ENCODE measurements around the gene CREBRF. TPM values are rescaled to one million over a fixed set of nuclear protein-coding genes. Genes with fewer than 3 reads are reported as not detected.

The CREBRF gene
- total and polyA plus RNA-seq, 2 experiments from 2014 or later, result 2.0 to 3.5 TPM

GRCh38 chr5:173047838-173048105 lies 8.4 kb upstream of the CREBRF start (continued):
- no peak for TF ChIP-seq EZH2 (IDR thresholded peaks at IDR 0.05; ENCODE audit: low read depth, unreplicated experiment)
- TF ChIP-seq POLR2AphosphoS5 (IDR thresholded peaks at IDR 0.05; ENCODE audit: low read depth), result no peak
- TF ChIP-seq, protein P1, sequence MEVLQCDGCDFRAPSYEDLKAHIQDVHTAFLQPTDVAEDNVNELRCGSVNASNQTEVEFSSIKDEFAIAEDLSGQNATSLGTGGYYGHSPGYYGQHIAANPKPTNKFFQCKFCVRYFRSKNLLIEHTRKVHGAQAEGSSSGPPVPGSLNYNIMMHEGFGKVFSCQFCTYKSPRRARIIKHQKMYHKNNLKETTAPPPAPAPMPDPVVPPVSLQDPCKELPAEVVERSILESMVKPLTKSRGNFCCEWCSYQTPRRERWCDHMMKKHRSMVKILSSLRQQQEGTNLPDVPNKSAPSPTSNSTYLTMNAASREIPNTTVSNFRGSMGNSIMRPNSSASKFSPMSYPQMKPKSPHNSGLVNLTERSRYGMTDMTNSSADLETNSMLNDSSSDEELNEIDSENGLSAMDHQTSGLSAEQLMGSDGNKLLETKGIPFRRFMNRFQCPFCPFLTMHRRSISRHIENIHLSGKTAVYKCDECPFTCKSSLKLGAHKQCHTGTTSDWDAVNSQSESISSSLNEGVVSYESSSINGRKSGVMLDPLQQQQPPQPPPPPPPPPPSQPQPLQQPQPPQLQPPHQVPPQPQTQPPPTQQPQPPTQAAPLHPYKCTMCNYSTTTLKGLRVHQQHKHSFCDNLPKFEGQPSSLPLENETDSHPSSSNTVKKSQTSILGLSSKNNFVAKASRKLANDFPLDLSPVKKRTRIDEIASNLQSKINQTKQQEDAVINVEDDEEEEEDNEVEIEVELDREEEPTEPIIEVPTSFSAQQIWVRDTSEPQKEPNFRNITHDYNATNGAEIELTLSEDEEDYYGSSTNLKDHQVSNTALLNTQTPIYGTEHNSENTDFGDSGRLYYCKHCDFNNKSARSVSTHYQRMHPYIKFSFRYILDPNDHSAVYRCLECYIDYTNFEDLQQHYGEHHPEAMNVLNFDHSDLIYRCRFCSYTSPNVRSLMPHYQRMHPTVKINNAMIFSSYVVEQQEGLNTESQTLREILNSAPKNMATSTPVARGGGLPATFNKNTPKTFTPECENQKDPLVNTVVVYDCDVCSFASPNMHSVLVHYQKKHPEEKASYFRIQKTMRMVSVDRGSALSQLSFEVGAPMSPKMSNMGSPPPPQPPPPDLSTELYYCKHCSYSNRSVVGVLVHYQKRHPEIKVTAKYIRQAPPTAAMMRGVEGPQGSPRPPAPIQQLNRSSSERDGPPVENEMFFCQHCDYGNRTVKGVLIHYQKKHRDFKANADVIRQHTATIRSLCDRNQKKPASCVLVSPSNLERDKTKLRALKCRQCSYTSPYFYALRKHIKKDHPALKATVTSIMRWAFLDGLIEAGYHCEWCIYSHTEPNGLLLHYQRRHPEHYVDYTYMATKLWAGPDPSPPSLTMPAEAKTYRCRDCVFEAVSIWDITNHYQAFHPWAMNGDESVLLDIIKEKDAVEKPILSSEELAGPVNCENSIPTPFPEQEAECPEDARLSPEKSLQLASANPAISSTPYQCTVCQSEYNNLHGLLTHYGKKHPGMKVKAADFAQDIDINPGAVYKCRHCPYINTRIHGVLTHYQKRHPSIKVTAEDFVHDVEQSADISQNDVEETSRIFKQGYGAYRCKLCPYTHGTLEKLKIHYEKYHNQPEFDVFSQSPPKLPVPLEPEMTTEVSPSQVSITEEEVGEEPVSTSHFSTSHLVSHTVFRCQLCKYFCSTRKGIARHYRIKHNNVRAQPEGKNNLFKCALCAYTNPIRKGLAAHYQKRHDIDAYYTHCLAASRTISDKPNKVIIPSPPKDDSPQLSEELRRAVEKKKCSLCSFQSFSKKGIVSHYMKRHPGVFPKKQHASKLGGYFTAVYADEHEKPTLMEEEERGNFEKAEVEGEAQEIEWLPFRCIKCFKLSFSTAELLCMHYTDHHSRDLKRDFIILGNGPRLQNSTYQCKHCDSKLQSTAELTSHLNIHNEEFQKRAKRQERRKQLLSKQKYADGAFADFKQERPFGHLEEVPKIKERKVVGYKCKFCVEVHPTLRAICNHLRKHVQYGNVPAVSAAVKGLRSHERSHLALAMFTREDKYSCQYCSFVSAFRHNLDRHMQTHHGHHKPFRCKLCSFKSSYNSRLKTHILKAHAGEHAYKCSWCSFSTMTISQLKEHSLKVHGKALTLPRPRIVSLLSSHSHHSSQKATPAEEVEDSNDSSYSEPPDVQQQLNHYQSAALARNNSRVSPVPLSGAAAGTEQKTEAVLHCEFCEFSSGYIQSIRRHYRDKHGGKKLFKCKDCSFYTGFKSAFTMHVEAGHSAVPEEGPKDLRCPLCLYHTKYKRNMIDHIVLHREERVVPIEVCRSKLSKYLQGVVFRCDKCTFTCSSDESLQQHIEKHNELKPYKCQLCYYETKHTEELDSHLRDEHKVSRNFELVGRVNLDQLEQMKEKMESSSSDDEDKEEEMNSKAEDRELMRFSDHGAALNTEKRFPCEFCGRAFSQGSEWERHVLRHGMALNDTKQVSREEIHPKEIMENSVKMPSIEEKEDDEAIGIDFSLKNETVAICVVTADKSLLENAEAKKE (CRISPR knock-in tag; IDR thresholded peaks at IDR 0.05), result no peak

- no peak for ATAC-seq
- no peaks in the 10 kb centered on the region for H3K79me2 ChIP-seq (replicated peaks; ENCODE audit: insufficient read depth)
- H3K4me3 Mint-ChIP-seq, result no peak overlapping the region
- TF ChIP-seq EZH2 (IDR thresholded peaks at IDR 0.05; ENCODE audit: low read depth, unreplicated experiment) (no peak), STAT1 (IDR thresholded peaks at IDR 0.05; ENCODE audit: unreplicated experiment) (no peak), POLR2AphosphoS5 (IDR thresholded peaks at IDR 0.05; ENCODE audit: low read depth) (no peak), JUNB (IDR thresholded peaks at IDR 0.05; ENCODE audit: unreplicated experiment) (no peak), ETS1 (IDR thresholded peaks at IDR 0.05) (no peak)
- TF ChIP-seq, protein P1 (CRISPR knock-in tag; IDR thresholded peaks at IDR 0.05), result no peak
Measured at GRCh38 chr5:173050791-173051190, 5.4 kb upstream of the CREBRF start.

More at GRCh38 chr5:173050791-173051190, 5.4 kb upstream of the CREBRF start:
- Histone ChIP-seq H4K20me1 (replicated peaks; ENCODE audit: insufficient read depth) (no peaks in the 10 kb centered on the region), H3K4me3 (no peak overlapping the region), H3K36me3 (ENCODE audit: insufficient read depth) (no peaks in the 10 kb centered on the region), H3K9me2 (ENCODE audit: insufficient read depth) (no peaks in the 10 kb centered on the region), H3K4me2 (no peak overlapping the region), H2AFZ (no peak overlapping the region), H3K27me3 (ENCODE audit: insufficient read depth) (no peaks in the 10 kb centered on the region), H3K27ac (ENCODE audit: low read depth) (no peak overlapping the region), H3K4me1 (ENCODE audit: insufficient read depth) (peaks cover 15% of the 10 kb centered on the region), H3F3A (replicated peaks; ENCODE audit: low read depth) (no peaks in the 10 kb centered on the region)
- Mint-ChIP-seq H3K36me3 (ENCODE audit: low read depth) (no peaks in the 10 kb centered on the region), H3K4me1 (peaks cover 13% of the 10 kb centered on the region), H3K27ac (no peak overlapping the region), H3K27me3 (ENCODE audit: insufficient read depth, low read depth, poor library complexity) (peaks cover 13% of the 10 kb centered on the region), H3K9me3 (no peaks in the 10 kb centered on the region)
- no peak for DNase-seq (ENCODE audit: low spot score)
